ENCODE data around the gene NLGN3.
"Not testable (repeated sequence)": the region's sequence is repeated elsewhere in the genome, so short reads cannot be mapped to it uniquely, and the experiment has no call there.

NLGN3 gene

DNA sequence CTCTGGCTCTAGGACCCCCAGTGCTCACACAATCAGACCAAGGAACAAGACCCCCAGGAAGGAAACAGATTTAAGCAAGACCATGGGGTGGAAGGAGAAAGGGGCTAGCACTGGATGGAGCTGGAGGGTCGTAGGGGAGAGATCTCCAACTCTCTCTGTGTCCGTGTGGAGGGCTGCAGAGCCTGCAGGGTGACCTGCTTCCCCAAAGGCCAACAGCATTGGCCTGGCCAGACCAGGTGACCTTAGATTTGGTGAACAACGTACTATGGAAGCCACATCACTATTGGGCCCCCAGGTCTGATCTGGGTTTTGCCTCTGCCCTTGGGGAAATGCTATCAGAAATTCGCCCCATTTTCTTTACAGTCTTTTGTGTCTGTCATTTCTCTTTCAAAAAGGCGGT, 26.0 kb downstream of the NLGN3 start:
- H3K36me3 ChIP-seq (ENCODE audit: insufficient read depth, insufficient read length, low read length) = no peaks in the 10 kb centered on the region
- no peak overlapping the region for H3K9ac ChIP-seq (ENCODE audit: insufficient read length, low read depth)
- no peaks in the 10 kb centered on the region for H3K9me3 ChIP-seq (ENCODE audit: insufficient read depth, low read length)
- DNase-seq (ENCODE audit: low read depth, low spot score) = no peak
- no peak overlapping the region for H3K4me3 ChIP-seq (ENCODE audit: insufficient read length, low read depth)
- TF ChIP-seq ZNF274 (IDR thresholded peaks at IDR 0.05; ENCODE audit: low read depth, low read length) = no peak
- TF ChIP-seq YY1 (IDR thresholded peaks at IDR 0.05; ENCODE audit: insufficient read depth, insufficient read length) = no peak
- TF ChIP-seq SUZ12 (IDR thresholded peaks at IDR 0.05; ENCODE audit: extremely low read depth, insufficient read depth, insufficient read length) = no peak
- no peaks in the 10 kb centered on the region for H3K27me3 ChIP-seq (ENCODE audit: insufficient read depth, insufficient read length)
- H3K4me1 ChIP-seq (ENCODE audit: insufficient read depth, insufficient read length) = no peaks in the 10 kb centered on the region

DNA sequence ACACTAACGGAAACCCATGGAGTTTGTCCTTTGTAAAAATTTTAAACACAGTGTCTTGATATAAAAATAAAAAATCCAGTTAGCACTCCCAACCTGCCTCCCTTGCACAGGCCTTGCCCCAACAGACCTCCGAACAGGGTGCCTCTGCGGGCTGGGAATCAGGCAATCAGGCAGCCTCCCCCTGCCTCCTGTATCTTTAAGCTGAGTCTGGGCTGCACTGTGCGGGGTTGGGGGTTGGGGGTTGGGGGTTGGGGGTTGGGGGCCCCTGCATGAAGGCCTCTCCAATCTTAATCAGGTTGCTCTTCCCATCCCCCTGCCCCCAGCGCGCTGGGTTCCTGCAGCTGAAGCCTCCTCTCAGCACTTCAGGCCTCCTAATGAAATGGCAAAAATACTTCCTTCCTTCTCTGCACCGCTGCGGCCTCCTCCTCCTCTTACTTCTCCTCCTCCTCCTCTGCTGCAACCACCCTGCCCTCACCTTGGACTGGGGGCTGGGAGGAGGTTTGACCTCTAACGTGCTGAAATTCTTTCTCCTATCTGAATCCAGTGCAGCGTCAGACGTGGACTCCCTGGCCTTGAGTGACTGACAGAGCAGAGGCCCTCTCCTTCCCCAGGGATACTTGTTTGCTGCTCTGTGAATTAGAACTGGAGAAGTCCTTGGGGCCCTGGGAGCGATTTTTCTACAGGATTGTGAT, 26.6 kb downstream of the NLGN3 start:
- Histone ChIP-seq H3K4me3 (ENCODE audit: insufficient read length, low read depth) (no peak overlapping the region), H3K9me3 (ENCODE audit: insufficient read depth, low read length) (no peaks in the 10 kb centered on the region), H3K4me1 (ENCODE audit: insufficient read depth, insufficient read length) (no peaks in the 10 kb centered on the region), H3K9ac (ENCODE audit: insufficient read length, low read depth) (peak overlapping the region; percentile 71), H3K36me3 (ENCODE audit: insufficient read depth, insufficient read length, low read length) (no peaks in the 10 kb centered on the region), H3K27me3 (ENCODE audit: insufficient read depth, insufficient read length) (no peaks in the 10 kb centered on the region)
- TF ChIP-seq YY1 (IDR thresholded peaks at IDR 0.05; ENCODE audit: insufficient read depth, insufficient read length) = no peak
- TF ChIP-seq ZNF274 (IDR thresholded peaks at IDR 0.05; ENCODE audit: low read depth, low read length) = no peak
- no peak for TF ChIP-seq SUZ12 (IDR thresholded peaks at IDR 0.05; ENCODE audit: extremely low read depth, insufficient read depth, insufficient read length)
- DNase-seq (ENCODE audit: low read depth, low spot score) = peak; percentile 50

GRCh38 chrX:71173440-71173839, 28.8 kb downstream of the NLGN3 start:
- Histone ChIP-seq H3K27me3 (ENCODE audit: insufficient read depth, insufficient read length) (no peaks in the 10 kb centered on the region), H3K4me1 (ENCODE audit: insufficient read depth, insufficient read length) (no peaks in the 10 kb centered on the region), H3K4me3 (ENCODE audit: insufficient read length, low read depth) (no peak overlapping the region), H3K9ac (ENCODE audit: insufficient read length, low read depth) (no peak overlapping the region), H3K9me3 (ENCODE audit: insufficient read depth, low read length) (no peaks in the 10 kb centered on the region), H3K36me3 (ENCODE audit: insufficient read depth, insufficient read length, low read length) (no peaks in the 10 kb centered on the region)
- DNase-seq (ENCODE audit: low read depth, low spot score) = no peak
- no peak for TF ChIP-seq ZNF274 (IDR thresholded peaks at IDR 0.05; ENCODE audit: low read depth, low read length)

DNA sequence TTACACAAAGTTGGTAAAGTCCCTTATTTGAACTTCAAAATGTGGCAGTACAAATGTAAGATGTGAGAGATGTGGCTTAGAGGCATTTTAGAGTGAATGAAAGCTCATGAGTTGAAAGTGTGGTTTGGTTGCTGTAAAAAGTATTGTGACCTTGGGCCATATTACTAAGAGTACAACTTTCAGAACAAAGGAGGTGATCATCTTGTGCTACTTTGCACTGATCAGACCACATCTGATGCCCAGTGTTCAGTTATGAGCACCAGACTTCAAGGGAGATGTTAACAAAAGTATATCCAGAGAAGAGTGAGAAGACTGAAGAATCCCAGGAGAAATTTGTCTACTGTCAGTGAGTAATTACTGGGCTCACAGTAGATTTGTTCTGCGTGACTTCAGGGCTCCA, 30.2 kb downstream of the NLGN3 start:
- no peak for TF ChIP-seq SUZ12 (IDR thresholded peaks at IDR 0.05; ENCODE audit: extremely low read depth, insufficient read depth, insufficient read length)
- TF ChIP-seq YY1 (IDR thresholded peaks at IDR 0.05; ENCODE audit: insufficient read depth, insufficient read length) = no peak
- TF ChIP-seq ZNF274 (IDR thresholded peaks at IDR 0.05; ENCODE audit: low read depth, low read length) = no peak
- no peaks in the 10 kb centered on the region for H3K4me1 ChIP-seq (ENCODE audit: insufficient read depth, insufficient read length)
- H3K4me3 ChIP-seq (ENCODE audit: insufficient read length, low read depth) = no peak overlapping the region
- no peak overlapping the region for H3K9ac ChIP-seq (ENCODE audit: insufficient read length, low read depth)
- no peak for DNase-seq (ENCODE audit: low read depth, low spot score)
- H3K9me3 ChIP-seq (ENCODE audit: insufficient read depth, low read length) = no peaks in the 10 kb centered on the region
- H3K27me3 ChIP-seq (ENCODE audit: insufficient read depth, insufficient read length) = no peaks in the 10 kb centered on the region
- no peaks in the 10 kb centered on the region for H3K36me3 ChIP-seq (ENCODE audit: insufficient read depth, insufficient read length, low read length)

DNA sequence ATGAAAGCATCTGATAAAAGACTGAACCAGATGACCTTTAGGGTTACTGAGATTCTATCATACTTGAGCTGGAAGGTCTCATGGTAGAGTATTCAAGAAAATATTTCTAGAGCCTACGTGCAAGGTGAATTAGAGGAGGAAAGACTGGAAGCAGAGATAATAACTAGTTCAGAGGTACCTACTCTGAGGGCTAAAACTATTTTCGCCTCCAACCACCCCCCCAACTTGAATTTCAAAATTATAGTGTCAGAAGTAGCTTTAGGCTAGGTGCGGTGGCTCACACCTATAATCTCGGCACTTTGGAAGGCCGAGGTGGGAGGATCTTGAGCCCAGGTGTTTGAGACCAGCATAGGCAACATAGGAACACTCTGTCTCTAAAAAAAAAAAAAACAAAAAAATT, 30.9 kb downstream of the NLGN3 start:
- no peak overlapping the region for H3K4me3 ChIP-seq (ENCODE audit: insufficient read length, low read depth)
- TF ChIP-seq SUZ12 (IDR thresholded peaks at IDR 0.05; ENCODE audit: extremely low read depth, insufficient read depth, insufficient read length) (no peak), ZNF274 (IDR thresholded peaks at IDR 0.05; ENCODE audit: low read depth, low read length) (no peak), YY1 (IDR thresholded peaks at IDR 0.05; ENCODE audit: insufficient read depth, insufficient read length) (no peak)
- H3K4me1 ChIP-seq (ENCODE audit: insufficient read depth, insufficient read length) = no peaks in the 10 kb centered on the region
- H3K36me3 ChIP-seq (ENCODE audit: insufficient read depth, insufficient read length, low read length) = no peaks in the 10 kb centered on the region
- no peaks in the 10 kb centered on the region for H3K27me3 ChIP-seq (ENCODE audit: insufficient read depth, insufficient read length)
- H3K9me3 ChIP-seq (ENCODE audit: insufficient read depth, low read length) = no peaks in the 10 kb centered on the region
- no peak overlapping the region for H3K9ac ChIP-seq (ENCODE audit: insufficient read length, low read depth)
- DNase-seq (ENCODE audit: low read depth, low spot score) = no peak

GRCh38 chrX:71177327-71177726, 32.7 kb downstream of the NLGN3 start:
- TF ChIP-seq ZNF274 (IDR thresholded peaks at IDR 0.05; ENCODE audit: low read depth, low read length) (no peak), YY1 (IDR thresholded peaks at IDR 0.05; ENCODE audit: insufficient read depth, insufficient read length) (no peak)
- Histone ChIP-seq H3K36me3 (ENCODE audit: insufficient read depth, insufficient read length, low read length) (no peaks in the 10 kb centered on the region), H3K9ac (ENCODE audit: insufficient read length, low read depth) (no peak overlapping the region), H3K9me3 (ENCODE audit: insufficient read depth, low read length) (no peaks in the 10 kb centered on the region), H3K4me3 (ENCODE audit: insufficient read length, low read depth) (no peak overlapping the region), H3K27me3 (ENCODE audit: insufficient read depth, insufficient read length) (no peaks in the 10 kb centered on the region), H3K4me1 (ENCODE audit: insufficient read depth, insufficient read length) (no peaks in the 10 kb centered on the region)
- no peak for DNase-seq (ENCODE audit: low read depth, low spot score)

DNA sequence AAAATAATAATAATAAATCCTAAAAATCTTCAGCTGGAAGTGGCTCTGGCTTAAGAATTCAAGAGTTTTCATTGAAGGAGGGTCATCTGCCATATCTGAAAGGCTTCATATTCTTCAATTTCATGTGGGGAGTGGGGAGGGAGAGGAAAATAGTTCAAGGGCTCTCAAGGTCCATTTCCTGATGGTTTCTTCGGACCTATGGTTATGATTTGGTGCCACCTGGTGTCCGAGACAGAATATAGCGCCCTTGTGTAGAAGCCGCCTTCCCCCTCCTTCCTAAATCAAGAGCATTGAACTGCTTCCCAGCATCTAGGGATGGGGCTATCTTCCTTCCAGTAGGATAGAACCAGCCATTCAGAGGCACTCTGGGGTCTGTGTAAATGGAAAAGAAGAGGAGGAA, 34.3 kb downstream of the NLGN3 start:
- H3K9ac ChIP-seq (ENCODE audit: insufficient read length, low read depth) = no peak overlapping the region
- DNase-seq (ENCODE audit: low read depth, low spot score) = peak; percentile 69

GRCh38 chrX:71180579-71181265, 36.1 kb downstream of the NLGN3 start:
- not testable (repeated sequence) for H3K27me3 ChIP-seq (ENCODE audit: insufficient read depth, insufficient read length); H3K9ac ChIP-seq (ENCODE audit: insufficient read length, low read depth); H3K4me3 ChIP-seq (ENCODE audit: insufficient read length, low read depth); H3K4me1 ChIP-seq (ENCODE audit: insufficient read depth, insufficient read length); H3K9me3 ChIP-seq (ENCODE audit: insufficient read depth, low read length); H3K36me3 ChIP-seq (ENCODE audit: insufficient read depth, insufficient read length, low read length); DNase-seq (ENCODE audit: low read depth, low spot score)

More for the DNA sequence above, 34.3 kb downstream of the NLGN3 start:
- TF ChIP-seq ZNF274 (IDR thresholded peaks at IDR 0.05; ENCODE audit: low read depth, low read length) (no peak), YY1 (IDR thresholded peaks at IDR 0.05; ENCODE audit: insufficient read depth, insufficient read length) (no peak), SUZ12 (IDR thresholded peaks at IDR 0.05; ENCODE audit: extremely low read depth, insufficient read depth, insufficient read length) (no peak)
- no peaks in the 10 kb centered on the region for H3K27me3 ChIP-seq (ENCODE audit: insufficient read depth, insufficient read length)
- no peak overlapping the region for H3K4me3 ChIP-seq (ENCODE audit: insufficient read length, low read depth)
- H3K4me1 ChIP-seq (ENCODE audit: insufficient read depth, insufficient read length) = no peaks in the 10 kb centered on the region
- H3K9me3 ChIP-seq (ENCODE audit: insufficient read depth, low read length) = no peaks in the 10 kb centered on the region
- no peaks in the 10 kb centered on the region for H3K36me3 ChIP-seq (ENCODE audit: insufficient read depth, insufficient read length, low read length)
